Body of pancreas (tissue), 4 donors: Measurements from ENCODE around the gene OR11L1.

Experiments used
- CTCF ChIP-seq, 7 experiments: fragments of 450-650 bp in 4 of 7; fragments of 200-600 bp in 3 of 7; sonication (generic) in 3 of 7; IDR thresholded peaks; one replicate each; pipeline ENCODE4 v1.5.1; 2016 to 2019; ENCODE audit warnings: antibody characterized with exemption in 7 of 7
- POLR2A ChIP-seq, 3 donors: fragments of 450-650 bp; IDR thresholded peaks; one replicate each; pipeline ENCODE4 v1.6.1; 2016; ENCODE audit warnings: antibody characterized with exemption in 3 of 3, mild to moderate bottlenecking in 2 of 3

DNA sequence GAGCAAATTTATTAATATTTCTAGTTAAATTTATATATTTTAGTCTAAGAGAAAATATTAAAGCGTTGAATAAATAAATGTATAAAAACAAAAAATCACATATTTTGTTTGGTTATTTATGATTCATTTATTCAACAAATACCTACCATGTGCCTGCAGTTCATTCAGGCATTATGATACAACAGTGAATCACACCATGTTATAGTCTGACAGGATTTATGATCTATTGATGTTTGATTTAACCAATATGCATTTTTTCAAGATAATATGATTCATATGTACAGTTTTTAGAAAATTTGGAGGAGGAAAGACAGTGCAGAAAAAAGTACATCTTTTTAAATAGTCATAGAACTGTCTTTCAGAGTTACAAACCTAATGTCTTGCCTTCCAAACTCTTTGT lies 7.9 kb upstream of the OR11L1 start:
- TF ChIP-seq CTCF (IDR thresholded peaks at IDR 0.05): no peak
- TF ChIP-seq POLR2A (IDR thresholded peaks at IDR 0.05): no peak
